Lower leg skin (tissue), 4 donors: ENCODE measurements around the gene SSH2. TPM values are rescaled to one million over a fixed set of nuclear protein-coding genes. Genes with fewer than 3 reads are reported as not detected.

ENCODE experiments used
- DNase-seq, 2 donors: peaks; one replicate each; pipeline ENCODE4 v3.0.0-alpha.2; 2019; ENCODE audit warnings: low spot score in 2 of 2
- H3K4me3 ChIP-seq: fragments of 200-600 bp; sonication (generic); 2 replicates; pipeline ENCODE4 v1.5.1; 2017; ENCODE audit warnings: mild to moderate bottlenecking, low read depth; ENCODE audit not compliant: poor library complexity, severe bottlenecking
- POLR2A ChIP-seq, 2 donors: fragments of 450-650 bp; IDR thresholded peaks; one replicate each; pipeline ENCODE4 v1.6.1; 2016 to 2017; ENCODE audit warnings: antibody characterized with exemption in 2 of 2, mild to moderate bottlenecking in 1 of 2, moderate library complexity in 1 of 2
- WGBS, 2 donors: methylation state at CpG; one replicate each; pipeline ENCODE4 v1.1.5; 2018; 5-methylcytosine and 5-hydroxymethylcytosine counted together
- intact Hi-C: fragments of 100-400 bp; cut with DNase I; formaldehyde crosslinking; loops from one replicate; pipeline ENCODE4 v1.15.0; 2023; ENCODE audit warnings: low total_unique reads
- total RNA-seq, 4 donors: library from RNA; depleted of rRNA; stranded (reverse); fragments of >200 nt; gene quantifications; one replicate each; pipeline ENCODE4 v1.1.0, GENCODE V29; 2016
- TF ChIP-seq, protein P1 (sequence below), 3 donors: fragments of 450-650 bp; IDR thresholded peaks; one replicate each; pipeline ENCODE4 v1.5.1; 2016; ENCODE audit warnings: antibody characterized with exemption in 3 of 3, mild to moderate bottlenecking in 3 of 3, moderate library complexity in 2 of 3

Gene SSH2
- total RNA-seq, 4 donors from 2014 or later: 10.0 to 20.3 (median 15.3) TPM

DNA sequence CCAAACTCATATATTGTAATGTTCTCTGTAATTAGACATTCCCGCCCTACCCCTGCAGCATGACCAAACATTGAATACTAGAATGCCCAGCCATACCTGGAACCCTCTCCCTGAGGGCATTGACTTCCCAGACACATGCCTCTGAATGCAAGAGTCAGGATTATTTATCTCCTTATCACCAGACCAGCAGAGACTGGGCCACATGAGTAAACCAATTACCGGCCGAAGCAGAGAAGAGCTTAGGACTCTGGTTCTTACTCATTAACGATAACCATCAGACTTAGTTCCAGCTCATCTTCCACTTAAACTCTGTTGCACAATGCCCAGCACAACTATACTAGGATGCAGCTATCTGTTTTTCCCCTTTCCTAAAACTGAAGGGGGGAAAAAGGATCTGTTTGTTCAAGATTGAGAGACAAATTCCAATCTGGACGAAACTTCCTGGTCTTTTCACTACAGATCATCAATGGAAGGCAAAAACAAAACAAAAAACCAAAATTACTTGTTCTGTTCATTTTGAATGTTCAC lies 219.1 kb downstream of the SSH2 start:
- no peak for DNase-seq
- intact Hi-C loops: no loop called here
- TF ChIP-seq, protein P1, sequence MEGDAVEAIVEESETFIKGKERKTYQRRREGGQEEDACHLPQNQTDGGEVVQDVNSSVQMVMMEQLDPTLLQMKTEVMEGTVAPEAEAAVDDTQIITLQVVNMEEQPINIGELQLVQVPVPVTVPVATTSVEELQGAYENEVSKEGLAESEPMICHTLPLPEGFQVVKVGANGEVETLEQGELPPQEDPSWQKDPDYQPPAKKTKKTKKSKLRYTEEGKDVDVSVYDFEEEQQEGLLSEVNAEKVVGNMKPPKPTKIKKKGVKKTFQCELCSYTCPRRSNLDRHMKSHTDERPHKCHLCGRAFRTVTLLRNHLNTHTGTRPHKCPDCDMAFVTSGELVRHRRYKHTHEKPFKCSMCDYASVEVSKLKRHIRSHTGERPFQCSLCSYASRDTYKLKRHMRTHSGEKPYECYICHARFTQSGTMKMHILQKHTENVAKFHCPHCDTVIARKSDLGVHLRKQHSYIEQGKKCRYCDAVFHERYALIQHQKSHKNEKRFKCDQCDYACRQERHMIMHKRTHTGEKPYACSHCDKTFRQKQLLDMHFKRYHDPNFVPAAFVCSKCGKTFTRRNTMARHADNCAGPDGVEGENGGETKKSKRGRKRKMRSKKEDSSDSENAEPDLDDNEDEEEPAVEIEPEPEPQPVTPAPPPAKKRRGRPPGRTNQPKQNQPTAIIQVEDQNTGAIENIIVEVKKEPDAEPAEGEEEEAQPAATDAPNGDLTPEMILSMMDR (IDR thresholded peaks at IDR 0.05): no peak
- no peak for TF ChIP-seq POLR2A (IDR thresholded peaks at IDR 0.05)
- H3K4me3 ChIP-seq: no peak overlapping the region
- 61% methylated on average over 5 of the region's 5 CpGs for WGBS, 2 donors

DNA sequence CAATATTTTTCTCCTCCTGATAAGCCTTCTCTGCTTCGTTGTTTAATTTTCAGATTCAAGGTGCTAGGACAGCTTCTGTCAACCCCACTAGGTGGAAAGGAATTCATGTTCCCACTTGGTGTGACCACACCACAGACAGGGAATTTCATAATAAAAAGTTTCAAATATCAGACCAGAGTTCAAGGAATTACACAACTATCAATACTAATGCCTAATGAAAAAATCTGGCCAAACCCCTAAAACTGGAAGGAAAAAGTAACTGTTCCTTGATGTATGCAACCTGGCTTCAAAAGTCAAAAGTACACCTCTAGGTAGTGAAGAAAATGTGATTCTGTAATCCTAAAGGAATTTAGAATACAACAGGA lies 219.5 kb downstream of the SSH2 start:
- intact Hi-C loops: no loop called here
- DNase-seq: no peak
- TF ChIP-seq POLR2A (IDR thresholded peaks at IDR 0.05): no peak
- TF ChIP-seq, protein P1 (IDR thresholded peaks at IDR 0.05): no peak
- 92 to 96% methylated on average over 1 of the region's 1 CpG for WGBS, 2 donors
- H3K4me3 ChIP-seq: no peak overlapping the region

DNA sequence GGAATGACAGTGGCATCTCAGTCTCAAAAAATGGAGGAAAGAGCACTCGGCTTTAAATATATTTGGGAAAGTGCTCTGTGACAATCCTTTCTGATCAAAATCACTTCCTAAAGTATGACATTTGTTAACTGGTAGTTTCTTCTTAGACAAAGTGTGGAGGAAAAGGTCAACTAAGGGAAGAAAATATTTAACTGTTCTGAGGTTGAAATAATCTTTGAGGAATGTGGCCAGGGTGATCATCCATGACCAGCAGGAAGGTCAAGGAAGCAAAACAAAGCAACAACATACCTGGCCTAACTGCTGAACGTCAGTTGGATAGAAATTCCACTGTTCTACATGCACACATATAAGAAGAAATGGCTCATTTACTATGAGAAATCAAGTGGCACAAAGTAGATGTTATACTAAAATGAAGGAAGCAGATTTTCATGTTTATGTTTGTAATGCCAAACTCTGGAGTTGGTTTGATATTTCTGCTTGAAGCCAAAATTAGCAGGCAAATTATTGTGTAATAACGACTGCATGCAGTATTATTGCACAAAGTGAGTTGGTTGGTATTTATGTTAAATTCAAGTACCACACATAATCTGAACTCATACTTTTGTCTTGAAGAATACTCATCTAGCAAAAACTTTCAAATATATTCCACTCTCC lies 220.0 kb downstream of the SSH2 start:
- no peak overlapping the region for H3K4me3 ChIP-seq
- intact Hi-C loops: no loop called here
- 53 to 63% methylated on average over 3 of the region's 3 CpGs for WGBS, 2 donors
- TF ChIP-seq POLR2A (IDR thresholded peaks at IDR 0.05): no peak
- TF ChIP-seq, protein P1 (IDR thresholded peaks at IDR 0.05): no peak
- no peak for DNase-seq

DNA sequence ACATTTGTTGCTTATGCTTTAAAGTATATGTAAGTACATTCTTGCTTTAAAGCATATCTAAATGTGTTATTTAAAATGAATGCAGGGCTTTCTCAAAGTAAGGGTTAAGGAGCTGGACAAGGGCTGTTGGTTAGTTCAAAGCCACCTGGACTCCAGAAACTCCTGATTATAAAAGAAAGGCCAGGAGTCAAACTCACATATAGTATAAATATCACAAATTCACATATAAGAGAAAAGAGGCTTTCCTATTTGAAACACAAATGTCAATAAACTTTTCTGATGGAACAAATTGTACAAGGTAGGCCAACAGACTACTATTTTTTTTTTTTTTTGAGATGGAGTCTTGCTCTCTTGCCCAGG lies 222.8 kb downstream of the SSH2 start:
- no peak for TF ChIP-seq POLR2A (IDR thresholded peaks at IDR 0.05)
- TF ChIP-seq, protein P1 (IDR thresholded peaks at IDR 0.05): no peak
- no peak overlapping the region for H3K4me3 ChIP-seq
- DNase-seq: no peak
- intact Hi-C loops: no loop called here

DNA sequence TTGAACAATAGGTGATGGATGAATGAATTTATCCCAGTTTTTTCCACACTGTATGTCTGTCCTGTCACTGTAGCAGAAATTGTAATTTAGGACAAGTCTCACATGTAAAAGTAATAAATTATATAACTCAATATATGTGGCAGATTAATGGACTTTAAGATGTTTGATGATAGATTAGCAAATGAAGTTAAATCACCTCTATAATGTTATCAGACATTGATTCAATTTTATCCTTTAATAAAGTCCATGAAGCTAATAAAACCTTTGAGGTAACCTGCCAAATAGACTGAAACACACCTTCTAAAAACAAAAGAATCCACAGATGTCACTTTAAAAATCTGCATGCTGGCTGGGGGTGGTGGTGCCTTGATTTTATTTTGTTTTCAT lies 224.0 kb downstream of the SSH2 start:
- intact Hi-C loops: no loop called here
- TF ChIP-seq, protein P1 (IDR thresholded peaks at IDR 0.05): no peak
- no peak overlapping the region for H3K4me3 ChIP-seq
- DNase-seq: no peak

DNA sequence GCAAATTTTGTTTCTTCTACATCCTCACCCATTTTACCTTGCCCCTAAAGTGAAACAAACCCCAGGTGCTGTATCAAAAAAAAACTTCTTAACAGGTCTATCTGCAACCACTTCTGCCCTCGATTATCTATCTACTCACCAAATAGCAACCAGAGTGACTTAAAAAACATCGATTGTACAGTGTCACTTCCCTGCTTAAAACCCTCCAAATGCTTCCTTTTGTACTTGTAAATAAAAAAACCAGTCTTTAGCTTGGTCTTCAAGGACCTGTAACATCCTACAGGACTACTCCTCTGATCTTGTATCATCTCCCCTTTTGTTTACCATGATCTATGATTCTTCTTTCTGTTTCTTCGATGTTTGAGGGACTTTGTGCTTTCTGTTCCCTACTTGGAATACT lies 224.6 kb downstream of the SSH2 start:
- 81 to 83% methylated on average over 3 of the region's 3 CpGs for WGBS, 2 donors
- intact Hi-C loops: no loop called here
- no peak overlapping the region for H3K4me3 ChIP-seq
- TF ChIP-seq POLR2A (IDR thresholded peaks at IDR 0.05): no peak
- TF ChIP-seq, protein P1 (IDR thresholded peaks at IDR 0.05): no peak
- no peak for DNase-seq
